HepG2 (cell line): ENCODE measurements around the gene CAMK2D. TPM values are rescaled to one million over a fixed set of nuclear protein-coding genes. Genes with fewer than 3 reads are reported as not detected.
A peak's percentile ranks its signal among the peaks of the same experiment; 100 is the strongest.

Source experiments
- ATAC-seq: fragments of 200-7000 bp; cut with Tn5 transposase; 3 replicates; pipeline ENCODE4 v1.9.1; 2020; ENCODE audit warnings: mild to moderate bottlenecking, moderate library complexity
- BruUV-seq: library from RNA; stranded (reverse); fragments of 400-500 nt; replicated peaks from 2 replicates; lab custom pipeline; 2021; lab: Mats Ljungman, UMichigan
- CTCF ChIA-PET: fragments of 300-600 bp; formaldehyde crosslinking; extraction: SDS; loops from one replicate; lab custom pipeline; 2021; ENCODE audit warnings: low total read pairs, inconsistent platforms, low intra/inter-chr PET ratio; lab: Yijun Ruan, JAX
- POLR2A ChIA-PET: fragments of 350-600 bp; sonication (Branson Sonifier 250); formaldehyde crosslinking; loops from one replicate; lab custom pipeline; 2020; ENCODE audit warnings: antibody characterized with exemption, inconsistent platforms; lab: Yijun Ruan, JAX
- DNase-seq: peaks from one replicate; pipeline ENCODE4 v3.0.0-alpha.2; 2015; ENCODE audit warnings: low spot score
- FAIRE-seq: peaks from 3 replicates; lab custom pipeline; 2011; peaks lifted over from hg19 to GRCh38; lab: Jason Lieb, UNC
- H2AFZ ChIP-seq: one replicate; pipeline ENCODE4 v1.6.1; 2011; ENCODE audit warnings: low read length, inconsistent platforms
- H3K27ac ChIP-seq: fragments of 300-600 bp; 3 replicates; pipeline ENCODE4 v1.8.0; 2011; ENCODE audit warnings: mixed run types, mild to moderate bottlenecking, mixed read lengths, low read length, inconsistent platforms; ENCODE audit not compliant: insufficient read depth; ENCODE audit errors: extremely low read length
- H3K27me3 ChIP-seq, 2 experiments: fragments of 200-600 bp in 1 of 2; 2 replicates in 1 of 2; 3 replicates in 1 of 2; pipeline versions ENCODE4 v1.6.0 to v1.8.0; 2011; ENCODE audit warnings: low read length in 2 of 2, mild to moderate bottlenecking in 2 of 2, moderate library complexity in 2 of 2, inconsistent platforms in 1 of 2; ENCODE audit not compliant: insufficient read depth in 2 of 2, control insufficient read depth in 1 of 2
- H3K36me3 ChIP-seq, 2 experiments: fragments of 200-600 bp in 1 of 2; replicated peaks in 1 of 2; 2 replicates in 1 of 2; 3 replicates in 1 of 2; pipeline versions ENCODE4 v1.5.1 to v1.8.0; 2011; ENCODE audit warnings: low read length in 2 of 2, inconsistent platforms in 1 of 2; ENCODE audit not compliant: insufficient read depth in 2 of 2, control insufficient read depth in 1 of 2
- H3K4me1 ChIP-seq: 2 replicates; pipeline ENCODE4 v1.5.1; 2012; ENCODE audit warnings: low read length, inconsistent platforms; ENCODE audit not compliant: insufficient read depth
- H3K4me2 ChIP-seq: 2 replicates; pipeline ENCODE4 v1.6.0; 2011; ENCODE audit warnings: low read depth, low read length, inconsistent platforms
- H3K4me3 ChIP-seq, 3 experiments: fragments of 200-600 bp in 1 of 3; sonication (generic), shearing (Covaris generic) in 1 of 3; replicated peaks in 1 of 3; 2 replicates each; pipeline ENCODE4 v1.5.1; 2011 to 2016; ENCODE audit warnings: low read length in 3 of 3, inconsistent platforms in 2 of 3, low read depth in 2 of 3, mild to moderate bottlenecking in 2 of 3, control low read depth in 1 of 3, mixed read lengths in 1 of 3; ENCODE audit not compliant: insufficient read depth in 1 of 3
- H3K79me2 ChIP-seq: one replicate; pipeline ENCODE4 v1.6.1; 2011; ENCODE audit warnings: low read length, inconsistent platforms; ENCODE audit not compliant: insufficient read depth
- H3K9ac ChIP-seq: 2 replicates; pipeline ENCODE4 v1.6.0; 2011; ENCODE audit warnings: mild to moderate bottlenecking, low read depth, low read length, inconsistent platforms; ENCODE audit not compliant: insufficient read depth
- H3K9me3 ChIP-seq: 2 replicates; pipeline ENCODE4 v1.5.1; 2012; ENCODE audit warnings: mild to moderate bottlenecking, low read length
- H4K20me1 ChIP-seq: 2 replicates; pipeline ENCODE4 v1.6.0; 2011; ENCODE audit warnings: inconsistent platforms, mild to moderate bottlenecking, low read length, moderate library complexity; ENCODE audit not compliant: insufficient read depth
- DRAP1 ChIP-seq: IDR thresholded peaks from 2 replicates; pipeline ENCODE4 v1.6.1; 2016; ENCODE audit warnings: missing genetic modification reagents, missing compliant biosample characterization
- ELF4 ChIP-seq: sonication (generic); formaldehyde crosslinking; IDR thresholded peaks from 2 replicates; pipeline ENCODE4 v1.5.0; 2020; ENCODE audit warnings: missing genetic modification reagents, mild to moderate bottlenecking, moderate library complexity, borderline replicate concordance
- FLYWCH1 ChIP-seq: sonication (generic); formaldehyde crosslinking; IDR thresholded peaks from 2 replicates; pipeline ENCODE4 v1.8.1; 2023; ENCODE audit warnings: mild to moderate bottlenecking, missing genetic modification reagents
- MEF2D ChIP-seq: sonication (generic); formaldehyde crosslinking; IDR thresholded peaks from 2 replicates; pipeline ENCODE4 v1.5.1; 2020; ENCODE audit warnings: mild to moderate bottlenecking, missing genetic modification reagents
- RAD21 ChIP-seq: fragments of 450-650 bp; formaldehyde crosslinking; IDR thresholded peaks from 2 replicates; pipeline ENCODE4 v1.5.0; 2020; ENCODE audit warnings: mild to moderate bottlenecking
- RERE ChIP-seq: IDR thresholded peaks from 2 replicates; pipeline ENCODE4 v1.6.1; 2016; ENCODE audit warnings: low read depth, missing genetic modification reagents, missing compliant biosample characterization
- SP4 ChIP-seq: sonication (generic); formaldehyde crosslinking; IDR thresholded peaks from 2 replicates; pipeline ENCODE4 v1.8.1; 2023; ENCODE audit warnings: mild to moderate bottlenecking, missing genetic modification reagents
- THYN1 ChIP-seq: sonication (generic); formaldehyde crosslinking; IDR thresholded peaks from 2 replicates; pipeline ENCODE4 v1.8.1; 2023; ENCODE audit warnings: low read depth, mild to moderate bottlenecking, moderate library complexity, missing genetic modification reagents, borderline replicate concordance
- ZNF747 ChIP-seq: sonication (generic); formaldehyde crosslinking; IDR thresholded peaks from 2 replicates; pipeline ENCODE4 v1.8.1; 2023; ENCODE audit warnings: missing genetic modification reagents, mild to moderate bottlenecking, borderline replicate concordance
- ZNF772 ChIP-seq: sonication (generic); formaldehyde crosslinking; IDR thresholded peaks from 2 replicates; pipeline ENCODE4 v1.5.0; 2020; ENCODE audit warnings: mild to moderate bottlenecking, missing genetic modification reagents
- WGBS: methylation state at CpG from one replicate; pipeline ENCODE4 v1.1.6; 2017; ENCODE audit warnings: low lambda C conversion rate; 5-methylcytosine and 5-hydroxymethylcytosine counted together
- in situ Hi-C: cut with HindIII; loops from 2 replicates; pipeline ENCODE4 v1.10.0; 2017; ENCODE audit warnings: low pct_unique_long_range_greater_than_20kb; ENCODE audit not compliant: extremely low pct_ligation_motif_present
- intact Hi-C: fragments of 100-400 bp; cut with micrococcal nuclease; formaldehyde crosslinking; loops from one replicate; pipeline ENCODE4 v1.10.0; 2022; ENCODE audit not compliant: unreplicated experiment
- polyA plus RNA-seq, 8 experiments: library from polyadenylated mRNA; depleted of rRNA in 3 of 8; stranded (reverse) in 7 of 8; unstranded in 1 of 8; fragments of >200 nt; fragmentation: Illumina TruSeq in 4 of 8; extraction: Trizol in 4 of 8; gene quantifications; 2 replicates each; pipeline versions ENCODE4 v1.2.1 to v1.2.3, GENCODE V29; 2011 to 2016; ENCODE audit warnings: low read depth in 4 of 8, missing spikeins in 1 of 8, mixed read lengths in 1 of 8; ENCODE audit not compliant: insufficient read depth in 1 of 8
- total RNA-seq, 5 experiments: library from RNA; depleted of rRNA; stranded (reverse); fragments of >200 nt; fragmentation: Illumina TruSeq; extraction: Trizol; gene quantifications; 2 replicates each; pipeline ENCODE4 v1.2.3, GENCODE V29; 2016; ENCODE audit warnings: low read depth in 1 of 5
- TF ChIP-seq, protein P1 (sequence below): sonication (generic); IDR thresholded peaks from 2 replicates; pipeline ENCODE4 v1.6.1; 2016; ENCODE audit warnings: low read depth, borderline replicate concordance
- TF ChIP-seq, protein P2 (sequence below): sonication (generic); formaldehyde crosslinking; IDR thresholded peaks from 2 replicates; pipeline ENCODE4 v1.5.0; 2020; ENCODE audit warnings: missing genetic modification reagents
- TF ChIP-seq, protein P3 (sequence below): sonication (generic); formaldehyde crosslinking; IDR thresholded peaks from 2 replicates; pipeline ENCODE4 v1.4.0; 2020; ENCODE audit warnings: missing genetic modification reagents, low read depth, mild to moderate bottlenecking, borderline replicate concordance

The CAMK2D gene
- total and polyA plus RNA-seq, 2 of the 13 experiments (the other 11 are each of a cell fraction or from before 2014, with no cell fraction given) = 18.0 to 65.4 TPM

DNA sequence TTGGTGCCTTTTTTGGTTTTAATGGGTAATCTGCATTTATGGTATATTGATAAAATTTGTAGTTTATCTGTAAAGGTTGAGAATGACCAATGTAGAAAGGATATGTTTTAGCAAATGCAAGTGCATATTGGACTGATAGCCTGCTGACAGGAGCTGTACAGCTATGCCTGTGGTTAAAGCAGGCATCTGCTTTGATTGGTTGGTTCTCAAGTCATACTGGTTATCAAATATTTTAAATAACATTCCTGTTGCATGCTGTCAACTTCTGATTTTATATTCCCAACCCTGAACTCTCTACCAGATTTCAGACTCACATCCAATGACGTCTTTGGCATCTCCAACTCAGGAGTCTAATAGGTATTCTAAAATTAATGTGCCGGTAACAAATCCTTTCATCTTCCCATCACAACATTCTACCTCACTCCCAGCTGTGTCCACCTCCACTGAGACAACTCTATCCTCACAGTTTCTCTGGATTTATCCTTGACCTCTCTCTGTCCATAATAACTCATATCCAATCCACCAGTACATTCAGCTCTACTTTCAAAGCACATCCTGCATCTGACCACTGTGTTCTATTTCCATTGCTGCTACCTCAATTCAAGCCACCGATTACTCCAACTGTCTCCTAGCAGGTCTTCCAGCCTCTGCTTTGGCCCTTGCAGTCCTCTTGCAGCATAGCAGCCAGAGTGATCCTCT, 125.7 kb downstream of the CAMK2D start:
- Histone ChIP-seq H2AFZ (no peak overlapping the region), H3K4me3 (peak overlapping the region in 1 of 3 experiments; percentile 30; a peak in 1 of 6 replicates), H3K27me3 (no peaks in the 10 kb centered on the region), H3K36me3 (peaks cover 0 to 2% of the 10 kb centered on the region in 2 experiments; a peak in 1 of 5 replicates), H3K9ac (no peak overlapping the region), H4K20me1 (no peaks in the 10 kb centered on the region)
- BruUV-seq = no TSS peak
- ATAC-seq = no peak; the same call in 2 of the 3 replicates
- intact Hi-C loops = no loop called here
- TF ChIP-seq ZNF772 = 0 out of 2 replicates have a peak, but pooled peaks have one; percentile 29
- TF ChIP-seq, protein P1, sequence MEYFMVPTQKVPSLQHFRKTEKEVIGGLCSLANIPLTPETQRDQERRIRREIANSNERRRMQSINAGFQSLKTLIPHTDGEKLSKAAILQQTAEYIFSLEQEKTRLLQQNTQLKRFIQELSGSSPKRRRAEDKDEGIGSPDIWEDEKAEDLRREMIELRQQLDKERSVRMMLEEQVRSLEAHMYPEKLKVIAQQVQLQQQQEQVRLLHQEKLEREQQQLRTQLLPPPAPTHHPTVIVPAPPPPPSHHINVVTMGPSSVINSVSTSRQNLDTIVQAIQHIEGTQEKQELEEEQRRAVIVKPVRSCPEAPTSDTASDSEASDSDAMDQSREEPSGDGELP = peak; percentile 16; the same call in 1 of the 2 replicates
- no peak for TF ChIP-seq RERE (CRISPR knock-in tag)
- TF ChIP-seq, protein P2, sequence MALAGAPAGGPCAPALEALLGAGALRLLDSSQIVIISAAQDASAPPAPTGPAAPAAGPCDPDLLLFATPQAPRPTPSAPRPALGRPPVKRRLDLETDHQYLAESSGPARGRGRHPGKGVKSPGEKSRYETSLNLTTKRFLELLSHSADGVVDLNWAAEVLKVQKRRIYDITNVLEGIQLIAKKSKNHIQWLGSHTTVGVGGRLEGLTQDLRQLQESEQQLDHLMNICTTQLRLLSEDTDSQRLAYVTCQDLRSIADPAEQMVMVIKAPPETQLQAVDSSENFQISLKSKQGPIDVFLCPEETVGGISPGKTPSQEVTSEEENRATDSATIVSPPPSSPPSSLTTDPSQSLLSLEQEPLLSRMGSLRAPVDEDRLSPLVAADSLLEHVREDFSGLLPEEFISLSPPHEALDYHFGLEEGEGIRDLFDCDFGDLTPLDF = no peak
- no peak for TF ChIP-seq DRAP1 (CRISPR knock-in tag)
- TF ChIP-seq MEF2D (CRISPR knock-in tag) = 0 out of 2 replicates have a peak, but pooled peaks have one; percentile 11
- TF ChIP-seq THYN1 (CRISPR knock-in tag) = no peak
- TF ChIP-seq, protein P3, sequence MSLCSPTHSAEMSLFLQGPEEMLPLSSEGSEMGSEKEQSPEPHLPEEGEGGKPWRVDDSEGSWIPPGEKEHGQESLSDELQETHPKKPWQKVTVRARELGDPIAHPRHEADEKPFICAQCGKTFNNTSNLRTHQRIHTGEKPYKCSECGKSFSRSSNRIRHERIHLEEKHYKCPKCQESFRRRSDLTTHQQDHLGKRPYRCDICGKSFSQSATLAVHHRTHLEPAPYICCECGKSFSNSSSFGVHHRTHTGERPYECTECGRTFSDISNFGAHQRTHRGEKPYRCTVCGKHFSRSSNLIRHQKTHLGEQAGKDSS = no peak
- TF ChIP-seq RAD21 (CRISPR knock-in tag) = no peak
- peak; percentile 39; the same call in 1 of the 2 replicates for TF ChIP-seq SP4 (CRISPR knock-in tag)
- 0 out of 2 replicates have a peak, but pooled peaks have one; percentile 11 for TF ChIP-seq ZNF747
- no peak for TF ChIP-seq FLYWCH1 (CRISPR knock-in tag)
- 0 out of 2 replicates have a peak, but pooled peaks have one; percentile 31 for TF ChIP-seq ELF4
- TF ChIP-seq, all 625 proteins: peak for 6
- in situ Hi-C loops = no loop called here
- Histone ChIP-seq H3K4me1 (peaks cover 69% of the 10 kb centered on the region), H3K79me2 (peaks cover 18% of the 10 kb centered on the region), H3K27ac (peak overlapping the region; percentile 58), H3K9me3 (no peaks in the 10 kb centered on the region), H3K4me2 (peak overlapping the region; percentile 54)
- FAIRE-seq = no peak
- ChIA-PET POLR2A (interaction anchor here (0.8 to 1.0 kb wide), 2 partner anchors 9 to 125 kb away, joined by 3 read pairs; no protein-coding TSS in a partner anchor), CTCF (no interaction called here)
- no peak for DNase-seq
- WGBS = 81% methylated on average over 3 of the region's 3 CpGs
